CD4-positive, alpha-beta memory T cell (primary cell): ENCODE results near the gene RGS7. TPM values are rescaled to one million over a fixed set of nuclear protein-coding genes. Genes with fewer than 3 reads are reported as not detected.

Experiments used
- CTCF ChIA-PET: fragments of 350-600 bp; sonication (Branson Sonifier 250); formaldehyde crosslinking; loops from one replicate; lab custom pipeline; 2021; ENCODE audit warnings: inconsistent platforms; ENCODE audit not compliant: partially characterized antibody; lab: Charles Lee
- POLR2A ChIA-PET: fragments of 350-600 bp; sonication (Branson Sonifier 250); formaldehyde crosslinking; loops from one replicate; lab custom pipeline; 2021; ENCODE audit not compliant: partially characterized antibody; lab: Charles Lee
- DNase-seq, 5 donors: peaks; one replicate each; pipeline versions ENCODE4 v3.0.0 to v3.0.0-alpha.2; 2020 to 2022; ENCODE audit warnings: mixed read lengths in 1 of 5
- H3K27ac ChIP-seq: one replicate; pipeline ENCODE4 v1.7.0; 2013; ENCODE audit warnings: low read depth, low read length
- H3K27me3 ChIP-seq: 2 replicates; pipeline ENCODE4 v1.7.0; 2013; ENCODE audit warnings: mild to moderate bottlenecking, low read length, moderate library complexity; ENCODE audit not compliant: insufficient read depth
- H3K36me3 ChIP-seq: 2 replicates; pipeline ENCODE4 v1.7.0; 2013; ENCODE audit warnings: mild to moderate bottlenecking, low read length, moderate library complexity; ENCODE audit not compliant: insufficient read depth
- H3K4me1 ChIP-seq: 2 replicates; pipeline ENCODE4 v1.7.0; 2013; ENCODE audit warnings: mild to moderate bottlenecking, low read length, moderate library complexity; ENCODE audit not compliant: insufficient read depth
- H3K4me3 ChIP-seq, 2 donors: one replicate each; pipeline ENCODE4 v1.7.0; 2013; ENCODE audit warnings: low read length in 2 of 2, mild to moderate bottlenecking in 1 of 2
- H3K9me3 ChIP-seq, 2 donors: one replicate each; pipeline ENCODE4 v1.7.0; 2013; ENCODE audit warnings: low read length in 2 of 2, control low read depth in 1 of 2; ENCODE audit not compliant: control insufficient read depth in 1 of 2
- H3K27ac Mint-ChIP-seq, 7 donors: one replicate each; pipeline ENCODE4 v1.8.0; 2020 to 2021; ENCODE audit warnings: mixed read lengths in 7 of 7, mild to moderate bottlenecking in 6 of 7, inconsistent platforms in 3 of 7, moderate library complexity in 3 of 7
- H3K27me3 Mint-ChIP-seq, 2 donors: one replicate each; pipeline ENCODE4 v1.8.0; 2020 to 2021; ENCODE audit warnings: mixed read lengths in 2 of 2
- H3K36me3 Mint-ChIP-seq, 2 donors: one replicate each; pipeline ENCODE4 v1.8.0; 2020 to 2021; ENCODE audit warnings: mixed read lengths in 2 of 2, inconsistent platforms in 1 of 2, mild to moderate bottlenecking in 1 of 2
- H3K4me1 Mint-ChIP-seq, 4 donors: one replicate each; pipeline ENCODE4 v1.8.0; 2020 to 2021; ENCODE audit warnings: mixed read lengths in 4 of 4, mild to moderate bottlenecking in 1 of 4
- H3K4me3 Mint-ChIP-seq, 8 donors: one replicate each; pipeline ENCODE4 v1.8.0; 2020 to 2021; ENCODE audit warnings: mixed read lengths in 8 of 8, mild to moderate bottlenecking in 7 of 8, moderate library complexity in 6 of 8, inconsistent platforms in 3 of 8
- H3K9me3 Mint-ChIP-seq, 8 donors: one replicate each; pipeline ENCODE4 v1.8.0; 2020 to 2021; ENCODE audit warnings: mixed read lengths in 8 of 8, mild to moderate bottlenecking in 5 of 8, inconsistent platforms in 3 of 8, moderate library complexity in 1 of 8
- intact Hi-C: fragments of 100-400 bp; cut with micrococcal nuclease; formaldehyde crosslinking; loops from one replicate; pipeline ENCODE4 v1.15.1; 2023
- polyA plus RNA-seq, 2 donors: library from polyadenylated mRNA; unstranded; fragments of 300-500 nt; fragmentation: Illumina TruSeq; gene quantifications; one replicate each; pipeline ENCODE4 v1.2.3, GENCODE V29; 2021
- total RNA-seq, 2 experiments: library from RNA; stranded (reverse); gene quantifications; one replicate each; pipeline ENCODE4 v1.2.3, GENCODE V29; 2021

RGS7 gene
- total and polyA plus RNA-seq, 4 experiments from 2014 or later: not detected

GRCh38 chr1:241215203-241215602 is 141.8 kb downstream of the RGS7 start:
- ChIA-PET POLR2A (no interaction called here), CTCF (no interaction called here)
- H3K36me3 Mint-ChIP-seq: no peaks in the 10 kb centered on the region
- no peak for DNase-seq
- no peaks in the 10 kb centered on the region for H3K4me1 ChIP-seq
- peaks cover 4 to 17% (median 8%) of the 10 kb centered on the region in 8 donors for H3K9me3 Mint-ChIP-seq
- no peak overlapping the region for H3K27ac Mint-ChIP-seq
- H3K4me3 Mint-ChIP-seq: no peak overlapping the region
- peaks cover 0 to 3% of the 10 kb centered on the region in 2 donors for H3K9me3 ChIP-seq
- H3K36me3 ChIP-seq: no peaks in the 10 kb centered on the region
- H3K27me3 Mint-ChIP-seq: no peaks in the 10 kb centered on the region
- no peak overlapping the region for H3K4me3 ChIP-seq
- no peaks in the 10 kb centered on the region for H3K27me3 ChIP-seq
- H3K4me1 Mint-ChIP-seq: no peaks in the 10 kb centered on the region
- no peak overlapping the region for H3K27ac ChIP-seq
- intact Hi-C loops: no loop called here

GRCh38 chr1:241213139-241213538 is 143.9 kb downstream of the RGS7 start:
- Mint-ChIP-seq H3K9me3 (peaks cover 4 to 19% (median 7%) of the 10 kb centered on the region in 8 donors), H3K4me1 (no peaks in the 10 kb centered on the region), H3K27me3 (no peaks in the 10 kb centered on the region), H3K36me3 (no peaks in the 10 kb centered on the region), H3K4me3 (no peak overlapping the region), H3K27ac (no peak overlapping the region)
- DNase-seq: no peak
- no peaks in the 10 kb centered on the region for H3K36me3 ChIP-seq
- ChIA-PET POLR2A (no interaction called here), CTCF (no interaction called here)
- H3K4me1 ChIP-seq: no peaks in the 10 kb centered on the region
- no peaks in the 10 kb centered on the region for H3K27me3 ChIP-seq
- H3K9me3 ChIP-seq: peaks cover 0 to 3% of the 10 kb centered on the region in 2 donors
- no peak overlapping the region for H3K4me3 ChIP-seq
- H3K27ac ChIP-seq: no peak overlapping the region
- intact Hi-C loops: no loop called here

GRCh38 chr1:241212628-241213027 is 144.4 kb downstream of the RGS7 start:
- Histone ChIP-seq H3K4me1 (no peaks in the 10 kb centered on the region), H3K4me3 (no peak overlapping the region), H3K27ac (no peak overlapping the region), H3K27me3 (no peaks in the 10 kb centered on the region), H3K36me3 (no peaks in the 10 kb centered on the region), H3K9me3 (peaks cover 0 to 3% of the 10 kb centered on the region in 2 donors)
- no peak overlapping the region for H3K4me3 Mint-ChIP-seq
- H3K27me3 Mint-ChIP-seq: no peaks in the 10 kb centered on the region
- H3K36me3 Mint-ChIP-seq: no peaks in the 10 kb centered on the region
- H3K4me1 Mint-ChIP-seq: no peaks in the 10 kb centered on the region
- H3K9me3 Mint-ChIP-seq: peaks cover 3 to 18% (median 8%) of the 10 kb centered on the region in 8 donors
- CTCF ChIA-PET: no interaction called here
- H3K27ac Mint-ChIP-seq: no peak overlapping the region
- intact Hi-C loops: no loop called here
- POLR2A ChIA-PET: no interaction called here
- no peak for DNase-seq

GRCh38 chr1:241208910-241209379 is 148.1 kb downstream of the RGS7 start:
- Mint-ChIP-seq H3K4me1 (no peaks in the 10 kb centered on the region), H3K36me3 (no peaks in the 10 kb centered on the region), H3K27me3 (no peaks in the 10 kb centered on the region), H3K4me3 (no peak overlapping the region), H3K9me3 (peaks cover 0 to 11% (median 7%) of the 10 kb centered on the region in 8 donors), H3K27ac (no peak overlapping the region)
- ChIA-PET POLR2A (no interaction called here), CTCF (no interaction called here)
- Histone ChIP-seq H3K36me3 (no peaks in the 10 kb centered on the region), H3K27ac (no peak overlapping the region), H3K9me3 (no peaks in the 10 kb centered on the region), H3K4me3 (no peak overlapping the region), H3K4me1 (no peaks in the 10 kb centered on the region), H3K27me3 (no peaks in the 10 kb centered on the region)
- DNase-seq: no peak
- intact Hi-C loops: no loop called here

- Mint-ChIP-seq H3K9me3 (peaks cover 2 to 11% (median 4%) of the 10 kb centered on the region in 8 donors), H3K36me3 (no peaks in the 10 kb centered on the region), H3K4me1 (no peaks in the 10 kb centered on the region), H3K4me3 (no peak overlapping the region), H3K27ac (no peak overlapping the region), H3K27me3 (no peaks in the 10 kb centered on the region)
- no peak overlapping the region for H3K4me3 ChIP-seq
- POLR2A ChIA-PET: no interaction called here
- intact Hi-C loops: no loop called here
- H3K4me1 ChIP-seq: no peaks in the 10 kb centered on the region
- H3K9me3 ChIP-seq: no peaks in the 10 kb centered on the region
- DNase-seq: no peak
- no peaks in the 10 kb centered on the region for H3K36me3 ChIP-seq
- H3K27ac ChIP-seq: no peak overlapping the region
- no peaks in the 10 kb centered on the region for H3K27me3 ChIP-seq
- CTCF ChIA-PET: no interaction called here
Measured at GRCh38 chr1:241203817-241204216, 153.2 kb downstream of the RGS7 start.

- CTCF ChIA-PET: no interaction called here
- no peak overlapping the region for H3K27ac Mint-ChIP-seq
- no peaks in the 10 kb centered on the region for H3K36me3 Mint-ChIP-seq
Measured at GRCh38 chr1:241202401-241202800, 154.6 kb downstream of the RGS7 start.

GRCh38 chr1:241186716-241187115 is 170.3 kb downstream of the RGS7 start:
- H3K9me3 Mint-ChIP-seq: peaks cover 0 to 6% (median 3%) of the 10 kb centered on the region in 8 donors
- no peaks in the 10 kb centered on the region for H3K27me3 ChIP-seq
- H3K9me3 ChIP-seq: no peaks in the 10 kb centered on the region
- POLR2A ChIA-PET: no interaction called here
- H3K4me1 Mint-ChIP-seq: no peaks in the 10 kb centered on the region
- no peak overlapping the region for H3K4me3 ChIP-seq
- no peak for DNase-seq
- intact Hi-C loops: no loop called here
- no peaks in the 10 kb centered on the region for H3K27me3 Mint-ChIP-seq
- H3K27ac Mint-ChIP-seq: no peak overlapping the region
- no peaks in the 10 kb centered on the region for H3K36me3 ChIP-seq
- no peak overlapping the region for H3K27ac ChIP-seq
- CTCF ChIA-PET: no interaction called here
- no peaks in the 10 kb centered on the region for H3K36me3 Mint-ChIP-seq
- H3K4me1 ChIP-seq: no peaks in the 10 kb centered on the region
- no peak overlapping the region for H3K4me3 Mint-ChIP-seq

More at GRCh38 chr1:241202401-241202800, 154.6 kb downstream of the RGS7 start:
- Histone ChIP-seq H3K27ac (no peak overlapping the region), H3K27me3 (no peaks in the 10 kb centered on the region), H3K36me3 (no peaks in the 10 kb centered on the region), H3K4me1 (no peaks in the 10 kb centered on the region), H3K4me3 (no peak overlapping the region), H3K9me3 (no peaks in the 10 kb centered on the region)
- Mint-ChIP-seq H3K27me3 (no peaks in the 10 kb centered on the region), H3K4me1 (no peaks in the 10 kb centered on the region), H3K4me3 (no peak overlapping the region), H3K9me3 (peaks cover 0 to 6% (median 3%) of the 10 kb centered on the region in 8 donors)
- intact Hi-C loops: no loop called here
- POLR2A ChIA-PET: no interaction called here
- no peak for DNase-seq

GRCh38 chr1:241181971-241182370 is 175.0 kb downstream of the RGS7 start:
- H3K9me3 Mint-ChIP-seq: peaks cover 0 to 11% (median 1%) of the 10 kb centered on the region in 8 donors
- no peaks in the 10 kb centered on the region for H3K4me1 Mint-ChIP-seq
- ChIA-PET POLR2A (no interaction called here), CTCF (no interaction called here)
- no peaks in the 10 kb centered on the region for H3K27me3 Mint-ChIP-seq
- no peaks in the 10 kb centered on the region for H3K4me1 ChIP-seq
- H3K9me3 ChIP-seq: no peaks in the 10 kb centered on the region
- H3K27ac ChIP-seq: no peak overlapping the region
- H3K27me3 ChIP-seq: no peaks in the 10 kb centered on the region
- H3K4me3 Mint-ChIP-seq: no peak overlapping the region
- H3K27ac Mint-ChIP-seq: no peak overlapping the region
- DNase-seq: no peak
- intact Hi-C loops: no loop called here
- H3K4me3 ChIP-seq: no peak overlapping the region
- H3K36me3 ChIP-seq: no peaks in the 10 kb centered on the region
- H3K36me3 Mint-ChIP-seq: no peaks in the 10 kb centered on the region
